Astrocyte of the cerebellum (primary cell): ENCODE data around the gene COL17A1.

Source experiments
- DNase-seq: peaks from one replicate; pipeline ENCODE4 v3.0.0-alpha.2; 2011; ENCODE audit warnings: low read depth
- H3K4me3 ChIP-seq: 2 replicates; pipeline ENCODE4 v1.5.1; 2011; ENCODE audit warnings: mild to moderate bottlenecking, low read depth, low read length, moderate library complexity
- in situ Hi-C: cut with HindIII; loops from 2 replicates; pipeline ENCODE4 v1.10.0; 2017; ENCODE audit warnings: low sequenced_read_pairs
- TF ChIP-seq, protein P1 (sequence below): IDR thresholded peaks from 2 replicates; pipeline ENCODE4 v1.5.1; 2012; ENCODE audit warnings: low read length, low read depth, moderate library complexity, mild to moderate bottlenecking; ENCODE audit errors: missing control alignments

The COL17A1 gene

DNA sequence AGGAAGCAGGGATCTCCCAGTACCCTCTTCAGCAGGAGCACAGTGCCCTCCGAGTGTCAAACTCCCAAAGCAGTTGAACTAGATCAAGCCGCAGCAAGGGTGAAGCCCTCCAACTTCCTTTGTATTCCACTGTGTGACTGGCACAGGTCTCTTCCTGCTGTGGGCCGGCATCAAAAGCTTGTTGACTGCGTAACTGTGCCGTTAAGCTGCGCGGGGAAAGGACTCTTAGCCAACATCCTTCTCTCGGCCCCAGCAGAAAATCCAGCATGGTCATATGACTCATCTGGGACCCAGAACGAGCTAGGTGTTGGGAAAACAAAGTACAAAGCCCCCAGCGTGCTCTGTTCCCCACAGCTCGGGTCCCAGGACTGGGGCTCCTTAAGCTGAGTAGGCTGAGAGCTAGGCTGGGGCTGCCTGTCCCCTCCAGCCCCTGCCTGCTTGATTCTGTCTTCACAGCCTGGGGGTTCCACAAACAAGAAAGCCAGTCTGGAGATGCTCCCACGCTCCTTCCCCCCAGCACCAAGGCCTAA is 52.2 kb downstream of the COL17A1 start:
- in situ Hi-C loops, result no loop called here
- H3K4me3 ChIP-seq, result no peak overlapping the region
- TF ChIP-seq, protein P1, sequence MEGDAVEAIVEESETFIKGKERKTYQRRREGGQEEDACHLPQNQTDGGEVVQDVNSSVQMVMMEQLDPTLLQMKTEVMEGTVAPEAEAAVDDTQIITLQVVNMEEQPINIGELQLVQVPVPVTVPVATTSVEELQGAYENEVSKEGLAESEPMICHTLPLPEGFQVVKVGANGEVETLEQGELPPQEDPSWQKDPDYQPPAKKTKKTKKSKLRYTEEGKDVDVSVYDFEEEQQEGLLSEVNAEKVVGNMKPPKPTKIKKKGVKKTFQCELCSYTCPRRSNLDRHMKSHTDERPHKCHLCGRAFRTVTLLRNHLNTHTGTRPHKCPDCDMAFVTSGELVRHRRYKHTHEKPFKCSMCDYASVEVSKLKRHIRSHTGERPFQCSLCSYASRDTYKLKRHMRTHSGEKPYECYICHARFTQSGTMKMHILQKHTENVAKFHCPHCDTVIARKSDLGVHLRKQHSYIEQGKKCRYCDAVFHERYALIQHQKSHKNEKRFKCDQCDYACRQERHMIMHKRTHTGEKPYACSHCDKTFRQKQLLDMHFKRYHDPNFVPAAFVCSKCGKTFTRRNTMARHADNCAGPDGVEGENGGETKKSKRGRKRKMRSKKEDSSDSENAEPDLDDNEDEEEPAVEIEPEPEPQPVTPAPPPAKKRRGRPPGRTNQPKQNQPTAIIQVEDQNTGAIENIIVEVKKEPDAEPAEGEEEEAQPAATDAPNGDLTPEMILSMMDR, result no peak
- DNase-seq, result no peak

DNA sequence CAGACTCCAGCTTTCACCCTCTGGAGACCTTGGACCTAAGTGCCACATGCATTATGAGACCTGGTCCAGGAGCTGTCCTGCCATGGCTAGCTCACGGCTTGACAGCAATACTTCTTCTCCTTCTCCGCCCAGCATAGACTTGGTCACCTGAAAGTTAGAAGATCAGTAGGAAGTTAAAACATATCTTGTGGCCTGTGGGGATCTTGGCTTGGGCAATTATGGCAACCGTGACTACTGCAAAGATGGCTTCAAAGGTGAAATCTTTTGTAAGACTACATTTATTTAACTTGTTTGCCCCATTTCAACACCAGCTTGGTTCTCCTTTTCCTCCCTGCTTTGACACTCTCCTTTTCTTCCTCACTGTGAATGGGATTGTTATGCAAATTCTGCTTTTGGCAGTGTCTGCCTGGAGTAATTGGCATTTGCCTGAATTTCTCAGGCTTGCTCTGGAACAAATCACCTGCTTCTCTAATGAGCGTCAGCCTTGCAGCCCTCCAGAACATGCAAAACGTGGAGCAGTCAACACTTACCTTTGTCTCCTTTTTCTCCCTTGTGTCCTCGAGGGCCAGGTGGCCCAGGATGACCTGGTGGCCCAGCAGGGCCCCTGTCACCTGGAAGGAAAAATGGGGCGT is 53.4 kb downstream of the COL17A1 start:
- no peak overlapping the region for H3K4me3 ChIP-seq
- DNase-seq, result no peak
- in situ Hi-C loops, result no loop called here
- TF ChIP-seq, protein P1, result no peak

DNA sequence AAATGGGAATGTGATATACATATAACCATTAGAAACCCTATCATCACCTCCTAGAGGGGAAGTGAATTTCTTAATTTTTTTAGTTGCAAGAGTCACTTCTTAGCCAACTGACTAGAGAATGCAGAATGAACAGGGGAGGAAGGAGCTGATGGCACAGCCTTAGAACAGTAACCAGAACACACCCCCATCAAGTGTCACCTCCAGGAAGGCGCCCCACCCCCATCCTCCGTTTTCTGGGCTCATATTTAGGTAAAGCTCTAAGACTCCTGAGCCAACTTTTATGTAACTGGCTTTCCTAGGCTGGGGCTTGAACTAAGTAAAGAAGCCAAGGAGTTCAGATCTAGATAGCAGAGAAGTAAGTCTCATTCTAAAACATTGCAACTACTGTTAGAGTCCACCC is 54.0 kb downstream of the COL17A1 start:
- TF ChIP-seq, protein P1, result no peak
- no peak overlapping the region for H3K4me3 ChIP-seq
- DNase-seq, result no peak
- in situ Hi-C loops, result no loop called here

DNA sequence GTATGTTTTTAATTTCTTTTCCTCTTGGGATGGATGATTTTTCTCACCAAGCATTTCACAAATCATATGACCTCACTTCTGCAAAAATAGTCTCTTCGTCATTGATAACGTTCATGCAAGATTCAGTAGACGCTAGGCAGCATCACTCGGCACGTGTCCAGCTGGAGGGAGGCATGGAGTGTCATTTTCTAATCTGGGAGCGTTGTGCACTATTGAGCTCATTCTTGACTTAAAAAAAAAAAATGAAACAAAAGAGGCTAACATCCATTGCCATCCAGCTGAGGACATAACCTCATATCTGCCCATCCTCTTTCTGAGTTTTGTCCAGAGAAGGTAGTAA is 56.2 kb downstream of the COL17A1 start:
- in situ Hi-C loops, result no loop called here
- no peak for DNase-seq
- no peak overlapping the region for H3K4me3 ChIP-seq
- TF ChIP-seq, protein P1, result no peak

DNA sequence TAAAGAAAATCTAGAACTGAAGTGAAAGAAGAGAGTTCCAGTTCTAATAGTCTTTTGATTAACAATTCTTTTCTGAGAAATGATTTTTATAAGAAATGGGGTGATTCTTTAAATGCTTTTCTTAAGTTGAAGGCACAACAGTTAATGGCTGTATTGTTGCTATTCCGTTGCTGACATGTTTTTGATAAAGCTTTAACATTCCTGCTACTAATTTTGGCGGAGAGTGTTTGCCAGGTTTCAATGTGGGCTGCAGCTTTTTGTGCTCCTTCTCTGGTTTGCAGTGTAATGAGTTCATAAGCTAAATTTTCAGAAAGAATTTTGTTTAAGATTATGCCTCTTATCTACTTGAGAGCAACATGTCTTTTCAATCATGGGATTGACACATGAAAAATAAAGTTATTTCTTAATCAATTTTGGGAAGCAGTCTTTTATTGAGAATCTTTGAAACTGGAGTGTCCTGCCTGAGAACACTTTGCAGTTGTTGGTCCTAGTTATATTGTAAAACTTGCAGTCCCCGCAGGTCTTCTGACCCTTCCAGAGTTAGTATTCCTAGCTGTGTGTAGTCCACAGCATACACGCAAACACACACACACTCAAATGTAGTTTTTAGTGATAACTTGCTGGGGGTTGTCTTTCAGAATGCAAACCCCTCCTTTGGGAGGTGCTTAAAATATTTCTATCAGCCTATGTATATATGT is 56.7 kb downstream of the COL17A1 start:
- TF ChIP-seq, protein P1, result no peak
- in situ Hi-C loops, result no loop called here
- no peak for DNase-seq
- H3K4me3 ChIP-seq, result no peak overlapping the region

DNA sequence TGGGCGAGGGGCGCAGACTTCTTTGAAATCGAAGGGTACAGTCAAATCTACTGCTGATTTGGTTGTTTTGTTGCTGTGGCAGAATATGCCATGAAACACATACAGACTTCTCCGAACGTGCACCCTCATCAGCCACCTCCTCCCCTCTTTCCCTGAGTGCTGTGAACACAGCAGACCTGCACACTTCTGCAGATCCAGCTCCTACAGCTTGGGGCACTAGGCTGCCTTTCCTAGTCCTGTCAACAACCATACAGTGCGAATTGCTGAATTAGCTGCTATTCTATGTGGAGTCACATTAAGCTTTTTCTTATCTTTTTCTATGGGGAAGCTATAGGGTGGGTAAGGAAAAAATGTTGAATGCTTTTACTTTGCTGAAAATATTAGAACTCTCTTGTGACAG is 57.5 kb downstream of the COL17A1 start:
- DNase-seq, result no peak
- TF ChIP-seq, protein P1, result peak; percentile 57
- in situ Hi-C loops, result no loop called here
- H3K4me3 ChIP-seq, result no peak overlapping the region
